Smooth muscle cell (in vitro differentiated cells): ENCODE measurements around the gene NOS1AP. TPM values are rescaled to one million over a fixed set of nuclear protein-coding genes. Genes with fewer than 3 reads are reported as not detected.

Experiments
- DNase-seq: peaks from one replicate; lab custom pipeline; 2025; ENCODE audit not compliant: unreplicated experiment; lab: John Stamatoyannopoulos, UW
- H2AFZ ChIP-seq: fragments of 200-600 bp; sonication (generic); 2 replicates; pipeline ENCODE4 v1.6.0; 2016; ENCODE audit warnings: antibody characterized with exemption, low read depth, mild to moderate bottlenecking
- H3F3A ChIP-seq: fragments of 200-600 bp; sonication (generic); 2 replicates; pipeline ENCODE4 v1.6.0; 2017; ENCODE audit warnings: antibody characterized with exemption, low read depth
- H3K27ac ChIP-seq: fragments of 200-600 bp; sonication (generic); 2 replicates; pipeline ENCODE4 v1.5.1; 2016; ENCODE audit warnings: low read depth, mild to moderate bottlenecking
- H3K27me3 ChIP-seq: fragments of 200-600 bp; sonication (generic); 2 replicates; pipeline ENCODE4 v1.6.1; 2016; ENCODE audit warnings: low read depth, mild to moderate bottlenecking
- H3K36me3 ChIP-seq: fragments of 200-600 bp; sonication (generic); 2 replicates; pipeline ENCODE4 v1.5.1; 2016; ENCODE audit warnings: low read depth
- H3K4me1 ChIP-seq: fragments of 200-600 bp; sonication (generic); 2 replicates; pipeline ENCODE4 v1.5.1; 2016; ENCODE audit warnings: low read depth
- H3K4me2 ChIP-seq: fragments of 200-600 bp; sonication (generic); 2 replicates; pipeline ENCODE4 v1.6.0; 2016; ENCODE audit warnings: mild to moderate bottlenecking
- H3K4me3 ChIP-seq: fragments of 200-600 bp; sonication (generic); 2 replicates; pipeline ENCODE4 v1.5.1; 2016; ENCODE audit warnings: mild to moderate bottlenecking
- H3K79me2 ChIP-seq: fragments of 200-600 bp; sonication (generic); 2 replicates; pipeline ENCODE4 v1.6.0; 2016; ENCODE audit warnings: low read depth, mild to moderate bottlenecking
- H3K9ac ChIP-seq: fragments of 200-600 bp; sonication (generic); 2 replicates; pipeline ENCODE4 v1.6.0; 2016; ENCODE audit warnings: low read depth
- H3K9me3 ChIP-seq: fragments of 200-600 bp; sonication (generic); replicated peaks from 2 replicates; pipeline ENCODE4 v1.5.1; 2016; ENCODE audit warnings: low read depth
- H4K20me1 ChIP-seq: fragments of 200-600 bp; sonication (generic); 2 replicates; pipeline ENCODE4 v1.6.0; 2016; ENCODE audit warnings: low read depth
- CTCF ChIP-seq: fragments of 200-600 bp; sonication (generic); IDR thresholded peaks from 2 replicates; pipeline ENCODE4 v1.5.1; 2017; ENCODE audit warnings: borderline replicate concordance, mild to moderate bottlenecking, antibody characterized with exemption; ENCODE audit not compliant: insufficient read depth, poor library complexity, severe bottlenecking
- WGBS: methylation state at CpG from one replicate; pipeline ENCODE4 v1.1.7; 2016; ENCODE audit warnings: low lambda C conversion rate; 5-methylcytosine and 5-hydroxymethylcytosine counted together
- polyA plus RNA-seq: library from polyadenylated mRNA; unstranded; fragments of >200 nt; fragmentation: Nextera tagmentation; extraction: Ambion mirVana; gene quantifications from 2 replicates; pipeline ENCODE4 v1.2.1, GENCODE V29; 2016
- total RNA-seq: library from RNA; depleted of rRNA; stranded (reverse); fragments of >200 nt; gene quantifications from 2 replicates; pipeline ENCODE4 v1.2.3, GENCODE V29; 2014

NOS1AP gene
- total and polyA plus RNA-seq, 2 experiments from 2014 or later = 0.54 to 0.80 TPM

DNA sequence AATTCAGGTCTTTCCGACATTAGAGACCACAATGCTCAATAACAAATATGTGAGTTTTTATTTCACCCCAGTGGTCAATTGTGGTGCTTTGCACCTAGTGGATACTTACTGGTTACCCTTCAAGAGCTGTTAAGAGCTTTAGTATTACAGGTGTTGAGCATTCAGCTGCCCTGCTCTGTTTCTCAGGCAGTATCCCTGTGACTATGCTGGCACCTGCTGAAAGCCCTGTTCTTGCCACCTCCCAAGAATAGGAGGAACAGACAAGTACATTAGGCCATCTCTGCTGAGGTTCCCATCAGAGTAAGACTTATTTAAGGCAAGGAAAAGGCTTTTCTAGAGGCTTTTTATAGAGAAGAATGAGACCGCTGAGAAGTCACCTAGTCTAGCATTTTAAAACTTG is 60.8 kb downstream of the NOS1AP start:
- no peak overlapping the region for H3K4me2 ChIP-seq
- no peak for TF ChIP-seq CTCF
- H3K4me1 ChIP-seq = peaks cover 4% of the 10 kb centered on the region
- no peaks in the 10 kb centered on the region for H3K36me3 ChIP-seq
- WGBS = 98% methylated on average over 2 of the region's 2 CpGs
- H3K9me3 ChIP-seq = no peaks in the 10 kb centered on the region
- no peaks in the 10 kb centered on the region for H3F3A ChIP-seq
- no peak overlapping the region for H3K4me3 ChIP-seq
- no peak overlapping the region for H3K27ac ChIP-seq
- H2AFZ ChIP-seq = no peak overlapping the region
- H4K20me1 ChIP-seq = no peaks in the 10 kb centered on the region
- no peak for DNase-seq
- H3K27me3 ChIP-seq = no peaks in the 10 kb centered on the region
- no peak overlapping the region for H3K9ac ChIP-seq
- H3K79me2 ChIP-seq = no peaks in the 10 kb centered on the region

DNA sequence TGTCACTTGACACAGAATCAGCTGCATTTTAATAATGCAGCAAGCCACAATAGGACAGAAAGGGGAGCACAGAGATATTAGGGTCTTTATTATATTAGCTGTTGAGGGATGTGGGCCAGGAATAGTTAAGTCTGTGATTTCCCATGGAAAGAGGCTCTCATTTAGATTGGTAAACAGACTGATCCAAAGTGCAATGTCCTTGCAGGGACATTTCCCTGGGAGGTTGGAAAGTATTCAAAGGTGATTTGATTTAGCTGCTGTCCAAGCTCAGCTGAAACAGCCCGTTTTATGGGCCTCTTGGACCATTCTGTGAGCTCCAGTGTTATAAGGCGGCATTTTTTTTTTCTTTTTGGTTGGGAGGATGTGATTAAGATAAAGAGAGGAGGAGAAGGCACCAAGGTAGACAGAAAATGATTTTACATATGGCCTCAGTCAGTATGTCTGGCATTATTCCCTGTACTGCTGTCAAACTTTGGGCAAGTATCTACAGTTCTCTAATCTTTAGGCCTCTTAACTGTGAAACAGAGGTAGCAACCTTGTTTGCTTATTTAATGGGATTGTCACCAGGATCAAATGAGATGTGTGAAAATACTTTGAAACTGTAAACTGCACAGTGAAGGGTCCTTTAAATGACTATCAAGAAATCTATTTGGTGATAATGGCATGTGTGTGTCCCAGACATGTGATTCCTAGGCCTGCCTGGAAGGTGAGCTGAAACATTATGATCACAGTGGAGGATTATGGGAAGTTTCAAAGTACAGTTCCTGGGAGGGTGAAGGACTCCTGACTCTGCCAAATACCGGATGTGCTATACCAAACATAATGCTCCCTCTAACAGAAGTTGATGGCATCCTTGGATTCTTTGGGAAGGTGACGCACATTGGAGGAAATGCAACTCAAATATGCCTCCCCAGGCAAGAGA is 62.2 kb downstream of the NOS1AP start:
- WGBS = 82% methylated on average over 4 of the region's 4 CpGs
- H3K4me3 ChIP-seq = no peak overlapping the region
- no peak for TF ChIP-seq CTCF

DNA sequence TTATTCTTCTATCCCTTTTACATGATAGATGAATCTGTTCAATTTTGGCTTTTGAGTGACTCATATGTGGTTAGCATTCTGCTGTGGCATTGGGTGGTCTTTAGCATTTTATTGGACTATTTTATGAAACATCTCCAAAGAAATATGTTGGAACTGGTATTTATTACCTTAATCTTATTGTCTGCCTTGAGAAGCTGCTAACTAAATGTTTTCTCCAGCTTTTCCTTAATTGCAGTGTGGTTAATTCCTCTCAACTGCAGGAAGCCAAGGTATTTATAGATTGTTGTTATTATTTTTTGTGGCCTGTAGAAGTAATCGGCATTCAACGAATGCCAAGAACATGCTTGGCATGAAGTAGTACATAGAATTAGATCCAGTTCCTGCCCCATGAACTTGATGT is 64.1 kb downstream of the NOS1AP start:
- Histone ChIP-seq H3K36me3 (no peaks in the 10 kb centered on the region), H3K9ac (no peak overlapping the region), H3K4me1 (peaks cover 1% of the 10 kb centered on the region), H3K4me2 (no peak overlapping the region), H4K20me1 (no peaks in the 10 kb centered on the region), H3K27ac (no peak overlapping the region), H3K79me2 (no peaks in the 10 kb centered on the region), H3K9me3 (no peaks in the 10 kb centered on the region), H2AFZ (no peak overlapping the region), H3K27me3 (no peaks in the 10 kb centered on the region), H3K4me3 (no peak overlapping the region), H3F3A (no peaks in the 10 kb centered on the region)
- DNase-seq = no peak
- 80% methylated on average over 2 of the region's 2 CpGs for WGBS
- no peak for TF ChIP-seq CTCF

More for the DNA sequence above, 62.2 kb downstream of the NOS1AP start:
- Histone ChIP-seq H2AFZ (no peak overlapping the region), H3K4me2 (no peak overlapping the region), H3K9me3 (no peaks in the 10 kb centered on the region), H3K36me3 (no peaks in the 10 kb centered on the region), H3K9ac (no peak overlapping the region), H3K27me3 (no peaks in the 10 kb centered on the region), H3K4me1 (peaks cover 4% of the 10 kb centered on the region), H4K20me1 (no peaks in the 10 kb centered on the region), H3F3A (no peaks in the 10 kb centered on the region), H3K79me2 (no peaks in the 10 kb centered on the region), H3K27ac (no peak overlapping the region)
- no peak for DNase-seq

DNA sequence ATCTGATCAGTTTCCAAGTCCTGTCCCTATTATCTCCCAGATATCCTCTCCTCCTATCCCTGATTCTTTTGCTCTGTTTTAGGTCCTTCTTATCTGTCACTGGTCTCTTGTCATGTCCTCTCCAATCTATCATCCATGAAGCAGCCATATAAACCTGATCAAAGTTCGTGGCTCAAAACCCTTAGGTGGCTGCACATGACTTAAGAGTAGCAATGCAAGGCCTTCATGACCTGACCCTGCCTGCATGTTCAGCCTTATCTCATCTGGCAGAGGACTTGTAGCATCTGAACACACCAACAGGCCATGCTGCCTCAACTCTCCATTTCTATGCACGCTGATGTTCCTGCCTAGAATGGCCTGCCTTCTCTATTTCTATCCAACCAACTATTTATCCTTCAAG is 65.2 kb downstream of the NOS1AP start:
- Histone ChIP-seq H4K20me1 (no peaks in the 10 kb centered on the region), H3K4me1 (peaks cover 6% of the 10 kb centered on the region), H3F3A (no peaks in the 10 kb centered on the region), H3K27ac (no peak overlapping the region), H3K36me3 (no peaks in the 10 kb centered on the region), H2AFZ (no peak overlapping the region), H3K4me2 (no peak overlapping the region), H3K79me2 (no peaks in the 10 kb centered on the region), H3K9ac (no peak overlapping the region), H3K27me3 (no peaks in the 10 kb centered on the region), H3K4me3 (no peak overlapping the region), H3K9me3 (no peaks in the 10 kb centered on the region)
- no peak for DNase-seq
- 92% methylated on average over 2 of the region's 2 CpGs for WGBS
- no peak for TF ChIP-seq CTCF
